ENCODE measurements around the gene GDNF. TPM values are rescaled to one million over a fixed set of nuclear protein-coding genes. Genes with fewer than 3 reads are reported as not detected.

The GDNF gene
- total RNA-seq, 1 donor from 2014 or later, result 0.85 TPM

DNA sequence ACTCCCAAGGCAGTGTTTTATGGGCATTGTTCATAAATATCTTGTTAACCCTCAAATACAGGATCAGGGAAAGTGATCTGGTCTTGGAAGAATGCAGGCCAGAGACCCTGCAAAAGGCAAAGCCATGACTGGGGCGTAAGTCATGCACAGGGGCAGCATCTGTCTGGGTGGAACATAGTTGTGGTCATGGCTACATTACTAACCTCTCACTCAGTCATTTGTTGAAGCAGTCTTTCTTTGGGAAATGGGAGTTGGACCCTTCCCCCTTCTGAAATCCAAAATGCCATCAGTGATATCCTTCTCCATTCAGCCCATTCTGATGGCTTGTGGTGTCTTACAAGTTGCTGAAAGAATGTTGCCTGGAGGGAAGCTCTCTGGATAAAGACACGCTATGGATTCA, 68.1 kb downstream of the GDNF start:
- Mint-ChIP-seq H3K9me3 (peaks cover 4% of the 10 kb centered on the region), H3K4me1 (peaks cover 1% of the 10 kb centered on the region), H3K27me3 (ENCODE audit: low read depth) (no peaks in the 10 kb centered on the region), H3K27ac (no peak overlapping the region), H3K4me3 (no peak overlapping the region), H3K36me3 (peaks cover 3% of the 10 kb centered on the region)
- TF ChIP-seq, protein P1, sequence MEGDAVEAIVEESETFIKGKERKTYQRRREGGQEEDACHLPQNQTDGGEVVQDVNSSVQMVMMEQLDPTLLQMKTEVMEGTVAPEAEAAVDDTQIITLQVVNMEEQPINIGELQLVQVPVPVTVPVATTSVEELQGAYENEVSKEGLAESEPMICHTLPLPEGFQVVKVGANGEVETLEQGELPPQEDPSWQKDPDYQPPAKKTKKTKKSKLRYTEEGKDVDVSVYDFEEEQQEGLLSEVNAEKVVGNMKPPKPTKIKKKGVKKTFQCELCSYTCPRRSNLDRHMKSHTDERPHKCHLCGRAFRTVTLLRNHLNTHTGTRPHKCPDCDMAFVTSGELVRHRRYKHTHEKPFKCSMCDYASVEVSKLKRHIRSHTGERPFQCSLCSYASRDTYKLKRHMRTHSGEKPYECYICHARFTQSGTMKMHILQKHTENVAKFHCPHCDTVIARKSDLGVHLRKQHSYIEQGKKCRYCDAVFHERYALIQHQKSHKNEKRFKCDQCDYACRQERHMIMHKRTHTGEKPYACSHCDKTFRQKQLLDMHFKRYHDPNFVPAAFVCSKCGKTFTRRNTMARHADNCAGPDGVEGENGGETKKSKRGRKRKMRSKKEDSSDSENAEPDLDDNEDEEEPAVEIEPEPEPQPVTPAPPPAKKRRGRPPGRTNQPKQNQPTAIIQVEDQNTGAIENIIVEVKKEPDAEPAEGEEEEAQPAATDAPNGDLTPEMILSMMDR (IDR thresholded peaks at IDR 0.05; ENCODE audit: unreplicated experiment), result no peak
- no peak for DNase-seq (ENCODE audit: low spot score in 2 of 2, unreplicated experiment in 2 of 2)

DNA sequence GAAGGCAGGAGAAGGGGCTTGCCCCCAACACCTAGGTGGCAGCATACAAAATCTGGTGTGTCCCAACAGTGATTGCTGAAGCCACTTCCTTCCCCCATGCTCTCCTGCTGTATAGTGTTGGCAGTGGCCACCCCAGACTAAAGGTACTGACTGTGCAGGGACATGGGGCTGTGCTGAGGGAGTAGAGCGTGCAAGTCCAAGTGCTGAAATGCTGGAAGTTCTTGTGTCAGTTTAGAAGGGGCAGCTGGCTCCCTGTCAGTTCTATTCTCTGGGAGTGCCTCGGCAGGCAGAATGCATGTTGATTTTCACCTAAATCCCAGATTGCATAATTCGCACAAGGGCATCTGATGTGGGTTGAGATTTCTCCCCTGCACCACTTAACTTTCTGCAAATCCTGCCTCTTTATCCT, 68.6 kb downstream of the GDNF start:
- peaks cover 3% of the 10 kb centered on the region for H3K36me3 Mint-ChIP-seq
- no peaks in the 10 kb centered on the region for H3K27me3 Mint-ChIP-seq (ENCODE audit: low read depth)
- no peak overlapping the region for H3K4me3 Mint-ChIP-seq
- peaks cover 4% of the 10 kb centered on the region for H3K9me3 Mint-ChIP-seq
- no peak overlapping the region for H3K27ac Mint-ChIP-seq
- H3K4me1 Mint-ChIP-seq, result no peaks in the 10 kb centered on the region
- no peak for DNase-seq (ENCODE audit: low spot score in 2 of 2, unreplicated experiment in 2 of 2)
- TF ChIP-seq, protein P1 (IDR thresholded peaks at IDR 0.05; ENCODE audit: unreplicated experiment), result no peak

DNA sequence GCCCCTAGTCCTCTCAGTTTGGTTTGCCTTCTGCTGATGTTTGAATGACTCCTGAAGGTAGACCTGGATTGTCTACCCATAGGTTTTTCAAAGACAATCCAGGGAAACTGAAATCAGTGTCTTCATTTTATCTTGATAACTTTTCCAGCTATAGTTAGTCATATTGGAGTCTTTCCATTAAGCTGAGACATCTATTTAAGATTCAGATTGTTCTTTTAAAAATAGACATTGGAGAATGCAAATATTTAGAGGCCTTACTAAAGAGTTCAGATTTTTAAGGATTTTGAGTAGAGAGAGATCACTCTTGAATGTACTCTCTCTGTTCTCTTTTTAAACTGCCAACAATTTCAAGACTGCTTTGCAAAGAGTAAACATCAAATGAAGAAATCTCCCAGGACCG, 69.1 kb downstream of the GDNF start:
- Mint-ChIP-seq H3K27me3 (ENCODE audit: low read depth) (no peaks in the 10 kb centered on the region), H3K36me3 (peaks cover 2% of the 10 kb centered on the region), H3K27ac (no peak overlapping the region), H3K4me3 (no peak overlapping the region), H3K9me3 (peaks cover 4% of the 10 kb centered on the region), H3K4me1 (no peaks in the 10 kb centered on the region)
- TF ChIP-seq, protein P1 (IDR thresholded peaks at IDR 0.05; ENCODE audit: unreplicated experiment), result no peak
- DNase-seq (ENCODE audit: low spot score in 2 of 2, unreplicated experiment in 2 of 2), result no peak

DNA sequence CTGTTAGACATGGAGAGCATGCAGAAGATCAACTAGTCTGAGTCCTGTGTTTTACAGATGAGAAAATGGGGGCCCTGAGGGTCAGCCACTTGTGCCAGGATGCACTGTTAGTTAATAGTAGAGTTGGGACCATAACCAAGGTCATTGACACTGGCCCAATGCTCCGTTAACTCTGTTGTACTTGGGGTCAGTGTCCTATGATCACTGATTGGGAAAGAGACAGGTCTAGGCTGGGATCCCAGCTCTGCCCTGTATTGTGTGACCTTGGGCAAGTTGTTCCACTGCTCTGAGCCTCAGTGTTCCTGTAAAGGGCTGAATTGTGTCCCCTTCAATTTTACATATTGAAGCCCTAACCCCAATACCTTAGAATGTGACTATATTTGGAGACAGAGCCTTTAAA, 70.0 kb downstream of the GDNF start:
- Mint-ChIP-seq H3K27ac (no peak overlapping the region), H3K9me3 (peaks cover under 1% of the 10 kb centered on the region)

DNA sequence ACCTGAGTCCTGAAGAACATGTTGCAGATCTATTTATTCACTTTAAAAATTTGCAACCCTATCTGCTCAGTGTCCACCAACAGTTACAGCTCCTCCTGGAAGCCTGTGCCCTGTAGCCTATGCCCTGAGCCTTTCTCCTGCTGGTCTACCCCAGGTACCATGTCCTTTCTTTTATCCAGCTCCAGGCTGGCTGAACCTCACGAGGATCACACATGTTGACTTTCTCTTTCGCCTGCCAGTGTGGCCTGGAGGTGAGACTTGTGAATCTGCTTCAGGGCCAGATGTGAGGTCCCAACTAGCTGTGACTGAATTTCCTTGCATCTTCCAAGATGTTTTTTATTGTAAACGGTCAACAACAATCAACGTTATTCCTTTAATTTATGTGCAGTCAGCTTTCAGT, 70.7 kb downstream of the GDNF start:
- Mint-ChIP-seq H3K36me3 (no peaks in the 10 kb centered on the region), H3K4me3 (no peak overlapping the region), H3K27me3 (ENCODE audit: low read depth) (no peaks in the 10 kb centered on the region), H3K4me1 (no peaks in the 10 kb centered on the region), H3K27ac (no peak overlapping the region), H3K9me3 (no peaks in the 10 kb centered on the region)
- TF ChIP-seq, protein P1 (IDR thresholded peaks at IDR 0.05; ENCODE audit: unreplicated experiment), result no peak
- DNase-seq (ENCODE audit: low spot score in 2 of 2, unreplicated experiment in 2 of 2), result no peak

More for the DNA sequence above, 70.0 kb downstream of the GDNF start:
- H3K27me3 Mint-ChIP-seq (ENCODE audit: low read depth), result no peaks in the 10 kb centered on the region
- H3K4me3 Mint-ChIP-seq, result no peak overlapping the region
- TF ChIP-seq, protein P1 (IDR thresholded peaks at IDR 0.05; ENCODE audit: unreplicated experiment), result no peak
- DNase-seq (ENCODE audit: low spot score in 2 of 2, unreplicated experiment in 2 of 2), result no peak
- no peaks in the 10 kb centered on the region for H3K4me1 Mint-ChIP-seq
- no peaks in the 10 kb centered on the region for H3K36me3 Mint-ChIP-seq

DNA sequence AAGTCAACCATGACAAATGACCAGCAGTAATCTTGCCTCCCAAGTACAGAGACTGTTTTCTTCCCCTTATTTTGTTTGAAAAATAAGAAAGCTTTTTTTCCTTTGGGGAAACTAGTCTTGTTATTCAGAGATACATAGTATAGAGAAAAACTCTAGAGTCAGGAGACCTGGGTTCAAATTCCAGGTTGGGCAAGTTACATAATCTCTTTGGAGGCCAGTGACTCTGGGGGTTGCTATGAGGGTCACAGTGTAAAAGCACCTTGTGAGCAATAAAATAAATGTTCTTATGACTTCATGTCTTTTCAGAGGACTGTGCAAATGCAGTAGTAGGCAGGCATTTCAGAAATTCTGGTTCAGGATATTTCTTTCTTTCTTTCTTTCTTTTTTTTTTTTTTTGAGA, 71.5 kb downstream of the GDNF start:
- Mint-ChIP-seq H3K36me3 (no peaks in the 10 kb centered on the region), H3K27ac (no peak overlapping the region), H3K27me3 (ENCODE audit: low read depth) (no peaks in the 10 kb centered on the region), H3K4me3 (no peak overlapping the region), H3K4me1 (no peaks in the 10 kb centered on the region), H3K9me3 (no peaks in the 10 kb centered on the region)
- TF ChIP-seq, protein P1 (IDR thresholded peaks at IDR 0.05; ENCODE audit: unreplicated experiment), result no peak
- DNase-seq (ENCODE audit: low spot score in 2 of 2, unreplicated experiment in 2 of 2), result no peak

Data from mesothelial cell of epicardium (in vitro differentiated cells).